Cardiac muscle cell (in vitro differentiated cells and primary cell): ENCODE measurements around the gene IGF2R. TPM values are rescaled to one million over a fixed set of nuclear protein-coding genes. Genes with fewer than 3 reads are reported as not detected.
"Not testable (repeated sequence)": the region's sequence is repeated elsewhere in the genome, so short reads cannot be mapped to it uniquely, and the experiment has no call there.

Source experiments
- DNase-seq, 2 donors: peaks; one replicate each; pipeline versions ENCODE4 v3.0.0 to v3.0.0-alpha.2; 2010 to 2017; ENCODE audit warnings: low read depth in 1 of 2, low spot score in 1 of 2
- H3K27ac ChIP-seq: fragments of 200-600 bp; sonication (generic); 2 replicates; pipeline ENCODE4 v1.5.1; 2016
- H3K27me3 ChIP-seq: fragments of 200-600 bp; sonication (generic); 2 replicates; pipeline ENCODE4 v1.6.0; 2016; ENCODE audit warnings: control low read depth
- H3K36me3 ChIP-seq: fragments of 200-600 bp; sonication (generic); 2 replicates; pipeline ENCODE4 v1.5.1; 2016; ENCODE audit warnings: control low read depth
- H3K4me1 ChIP-seq: fragments of 200-600 bp; sonication (generic); 2 replicates; pipeline ENCODE4 v1.8.1; 2017; ENCODE audit warnings: low read depth, mild to moderate bottlenecking, mixed run types
- H3K4me3 ChIP-seq: fragments of 200-600 bp; sonication (generic); 2 replicates; pipeline ENCODE4 v1.5.1; 2016; ENCODE audit warnings: mild to moderate bottlenecking
- H3K9me3 ChIP-seq: fragments of 200-600 bp; sonication (generic); 2 replicates; pipeline ENCODE4 v1.5.1; 2017; ENCODE audit warnings: low read depth, mild to moderate bottlenecking, control low read depth
- CTCF ChIP-seq: IDR thresholded peaks from 2 replicates; pipeline ENCODE4 v1.5.1; 2012; ENCODE audit warnings: low read depth, mild to moderate bottlenecking, low read length
- polyA plus RNA-seq: library from polyadenylated mRNA; unstranded; fragments of >200 nt; fragmentation: Nextera tagmentation; extraction: Ambion mirVana; gene quantifications from 2 replicates; pipeline ENCODE4 v1.2.1, GENCODE V29; 2016
- total RNA-seq: library from RNA; depleted of rRNA; stranded (reverse); fragments of >200 nt; gene quantifications from 2 replicates; pipeline ENCODE4 v1.2.3, GENCODE V29; 2016

The IGF2R gene
- total and polyA plus RNA-seq, 2 experiments from 2014 or later, result 25.8 to 45.4 TPM

GRCh38 chr6:159961528-159961927 is 7.4 kb upstream of the IGF2R start:
- Histone ChIP-seq H3K36me3 (no peaks in the 10 kb centered on the region), H3K4me3 (no peak overlapping the region), H3K9me3 (no peaks in the 10 kb centered on the region), H3K4me1 (no peaks in the 10 kb centered on the region), H3K27ac (no peak overlapping the region), H3K27me3 (peaks cover 53% of the 10 kb centered on the region)
- DNase-seq, result no peak
- no peak for TF ChIP-seq CTCF

GRCh38 chr6:159963111-159963510 is 5.8 kb upstream of the IGF2R start:
- Histone ChIP-seq H3K27me3 (peaks cover 58% of the 10 kb centered on the region), H3K4me3 (no peak overlapping the region), H3K4me1 (peaks cover 1% of the 10 kb centered on the region), H3K9me3 (no peaks in the 10 kb centered on the region), H3K27ac (no peak overlapping the region), H3K36me3 (no peaks in the 10 kb centered on the region)
- DNase-seq, result no peak
- no peak for TF ChIP-seq CTCF

- TF ChIP-seq CTCF, result no peak
- H3K4me3 ChIP-seq, result no peak overlapping the region
Measured at GRCh38 chr6:159964046-159964445, 4.8 kb upstream of the IGF2R start.

GRCh38 chr6:159966339-159966738 is 2.5 kb upstream of the IGF2R start:
- H3K27me3 ChIP-seq, result peaks cover 56% of the 10 kb centered on the region
- no peak for TF ChIP-seq CTCF
- no peak overlapping the region for H3K4me3 ChIP-seq
- DNase-seq, result peak in 1 of 2 donors; percentile 52
- H3K27ac ChIP-seq, result no peak overlapping the region
- H3K4me1 ChIP-seq, result peaks cover 13% of the 10 kb centered on the region
- no peaks in the 10 kb centered on the region for H3K36me3 ChIP-seq
- H3K9me3 ChIP-seq, result no peaks in the 10 kb centered on the region

More at GRCh38 chr6:159964046-159964445, 4.8 kb upstream of the IGF2R start:
- no peak for DNase-seq
- Histone ChIP-seq H3K4me1 (peaks cover 3% of the 10 kb centered on the region), H3K36me3 (no peaks in the 10 kb centered on the region), H3K27me3 (peaks cover 58% of the 10 kb centered on the region), H3K27ac (no peak overlapping the region), H3K9me3 (no peaks in the 10 kb centered on the region)

GRCh38 chr6:159966981-159967380 is 1.9 kb upstream of the IGF2R start:
- H3K27me3 ChIP-seq, result peaks cover 50% of the 10 kb centered on the region
- H3K9me3 ChIP-seq, result no peaks in the 10 kb centered on the region
- TF ChIP-seq CTCF, result no peak
- no peak for DNase-seq
- H3K36me3 ChIP-seq, result no peaks in the 10 kb centered on the region
- peaks cover 14% of the 10 kb centered on the region for H3K4me1 ChIP-seq
- H3K27ac ChIP-seq, result no peak overlapping the region
- H3K4me3 ChIP-seq, result no peak overlapping the region

- H3K36me3 ChIP-seq, H3K9me3 ChIP-seq, DNase-seq, H3K4me3 ChIP-seq, H3K27ac ChIP-seq: not testable (repeated sequence)
- Histone ChIP-seq H3K27me3 (peaks cover 43% of the 10 kb centered on the region), H3K4me1 (peaks cover 21% of the 10 kb centered on the region)
Measured at GRCh38 chr6:159967621-159968020, 1.3 kb upstream of the IGF2R start.
